AG04449 (cell line): ENCODE data around the gene ZFP2.
A peak's percentile ranks its signal among the peaks of the same experiment; 100 is the strongest.

ENCODE experiments used
- CTCF ChIA-PET: fragments of 350-600 bp; formaldehyde crosslinking; extraction: SDS; loops from one replicate; lab custom pipeline; 2021; ENCODE audit warnings: antibody characterized with exemption; lab: Yijun Ruan, JAX
- POLR2A ChIA-PET: fragments of 400-600, 350-600 bp; formaldehyde crosslinking; extraction: SDS; loops from one replicate; lab custom pipeline; 2020; ENCODE audit warnings: antibody characterized with exemption, inconsistent platforms; lab: Yijun Ruan, JAX
- DNase-seq: peaks from one replicate; pipeline ENCODE4 v3.0.0-alpha.2; 2010; ENCODE audit warnings: low read depth, low spot score
- H3K4me3 ChIP-seq: 2 replicates; pipeline ENCODE4 v1.5.1; 2011; ENCODE audit warnings: low read depth, mild to moderate bottlenecking, control low read depth, low read length
- CTCF ChIP-seq: IDR thresholded peaks from one replicate; pipeline ENCODE4 v1.5.1; 2011; ENCODE audit warnings: mild to moderate bottlenecking, moderate library complexity, low read length, control low read depth, inconsistent platforms; ENCODE audit not compliant: insufficient read depth; ENCODE audit errors: missing control alignments

Gene ZFP2

GRCh38 chr5:178899289-178899688 lies 3.6 kb downstream of the ZFP2 start:
- CTCF ChIA-PET = no interaction called here

GRCh38 chr5:178902849-178903248 lies 7.1 kb downstream of the ZFP2 start:
- ChIA-PET CTCF (no interaction called here), POLR2A (no interaction called here)
- H3K4me3 ChIP-seq = no peak overlapping the region
- no peak for TF ChIP-seq CTCF
- no peak for DNase-seq

More at GRCh38 chr5:178899289-178899688, 3.6 kb downstream of the ZFP2 start:
- no peak for TF ChIP-seq CTCF
- POLR2A ChIA-PET = no interaction called here
- no peak overlapping the region for H3K4me3 ChIP-seq
- no peak for DNase-seq

- POLR2A ChIA-PET = no interaction called here
- TF ChIP-seq CTCF = no peak
- CTCF ChIA-PET = no interaction called here
These were observed 36.4 kb downstream of the ZFP2 start for GRCh38 chr5:178931846-178932760.

GRCh38 chr5:178940569-178941360 lies 45.1 kb downstream of the ZFP2 start, which contains the start of gene ZNF454:
ZNF454 (plus strand) TSS chr5:178941198; CDS start chr5:178942792, 1,594 bp downstream.
- POLR2A ChIA-PET = no interaction called here
- peak; percentile 40 for DNase-seq
- TF ChIP-seq CTCF = no peak
- peak within 1 kb of the TSS; percentile 74 for H3K4me3 ChIP-seq
- CTCF ChIA-PET = no interaction called here

More at GRCh38 chr5:178931846-178932760, 36.4 kb downstream of the ZFP2 start:
- H3K4me3 ChIP-seq = no peak overlapping the region
- DNase-seq = no peak

- peak overlapping the region; percentile 74 for H3K4me3 ChIP-seq
- ChIA-PET POLR2A (no interaction called here), CTCF (no interaction called here)
- no peak for TF ChIP-seq CTCF
- no peak for DNase-seq
These were observed 45.6 kb downstream of the ZFP2 start for GRCh38 chr5:178941361-178941760.

GRCh38 chr5:178965465-178966055 lies 69.8 kb downstream of the ZFP2 start:
- DNase-seq = no peak
- no peak for TF ChIP-seq CTCF
- CTCF ChIA-PET = no interaction called here
- POLR2A ChIA-PET = no interaction called here
- H3K4me3 ChIP-seq = no peak overlapping the region
